Activated CD4-positive, alpha-beta T cell treated with anti-CD3 and anti-CD28 coated beads for 4 hours (primary cell): ENCODE results near the gene MYORG.
"Not testable (repeated sequence)": the region's sequence is repeated elsewhere in the genome, so short reads cannot be mapped to it uniquely, and the experiment has no call there.

Source experiments
- DNase-seq, 2 donors: peaks; one replicate each; pipeline ENCODE4 v3.0.0-alpha.2; 2020

MYORG gene

DNA sequence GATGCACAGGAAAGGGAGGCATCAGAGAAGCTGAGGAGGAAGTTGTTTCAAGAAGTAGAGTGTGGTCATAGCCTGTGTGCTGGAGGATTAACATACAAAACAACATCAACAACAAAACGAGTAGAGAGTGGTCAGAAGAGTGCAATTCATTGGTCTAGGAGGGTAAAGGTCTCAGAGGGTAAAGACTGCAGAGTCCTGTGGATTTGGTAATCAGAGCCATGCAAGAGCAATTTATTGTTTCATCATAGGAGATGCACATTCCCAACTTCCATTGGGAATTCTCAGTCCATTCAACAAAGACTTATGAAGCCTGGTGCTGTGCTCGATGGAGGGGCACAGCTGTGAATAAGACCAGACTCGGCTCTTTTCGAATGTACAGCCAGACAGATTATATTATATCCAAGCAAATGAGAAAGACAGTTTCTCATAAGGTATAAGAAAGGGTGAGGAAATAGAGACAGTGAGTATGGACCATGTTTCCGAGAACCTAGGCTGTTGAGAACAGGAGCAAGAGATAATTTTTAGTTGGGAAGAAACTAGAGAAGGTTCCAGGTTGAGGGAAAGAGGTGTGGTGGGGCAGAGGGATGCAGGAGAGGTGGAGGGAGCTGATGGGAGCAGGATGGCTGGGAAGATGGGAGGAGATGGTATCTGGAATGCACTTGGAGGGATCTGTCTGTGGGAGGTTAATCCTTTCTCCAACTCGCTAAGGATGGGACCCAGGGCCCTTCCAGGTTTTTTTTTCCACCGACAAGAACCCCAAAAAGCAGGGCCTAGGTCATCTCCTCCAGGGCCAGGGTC is 7.9 kb upstream of the MYORG start:
- DNase-seq: no peak

DNA sequence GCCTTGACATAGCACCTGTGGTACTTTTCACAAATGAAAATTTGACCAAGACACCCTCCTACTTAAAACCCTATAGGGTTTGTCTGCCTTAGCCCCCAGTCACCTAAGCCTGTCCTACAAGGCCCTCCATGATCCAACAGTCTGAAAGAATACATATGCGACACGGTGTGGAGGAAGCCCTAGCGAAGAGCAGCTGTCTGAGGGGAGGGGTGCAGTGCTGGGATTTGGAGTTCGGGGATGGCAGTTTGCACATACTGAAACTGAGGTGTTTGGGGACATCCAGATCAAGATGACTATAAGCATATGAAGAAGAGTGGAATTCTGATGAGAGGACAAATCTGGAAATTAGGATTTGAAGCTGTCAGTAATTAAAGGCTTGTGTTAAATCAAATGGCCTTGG is 7.2 kb upstream of the MYORG start:
- no peak for DNase-seq

DNA sequence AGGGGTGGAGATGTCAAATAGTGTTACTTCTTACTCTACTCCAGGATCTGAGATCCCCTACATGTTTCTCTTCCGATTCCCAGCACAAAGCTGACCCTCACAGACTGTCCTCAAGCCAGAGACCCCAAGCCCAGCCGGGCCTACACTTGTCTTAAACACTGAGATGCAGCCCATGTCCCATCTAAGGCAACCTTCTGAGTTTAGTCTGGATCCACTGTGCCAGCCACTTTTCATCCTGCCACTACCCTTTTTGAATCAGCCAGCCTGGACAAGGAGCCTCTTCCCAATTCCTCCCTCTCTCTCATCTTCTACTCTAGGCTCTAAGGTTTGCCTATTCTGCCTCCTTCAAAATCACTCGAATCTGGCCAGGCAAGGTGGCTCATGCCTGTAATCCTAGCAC is 6.2 kb upstream of the MYORG start:
- DNase-seq: no peak

DNA sequence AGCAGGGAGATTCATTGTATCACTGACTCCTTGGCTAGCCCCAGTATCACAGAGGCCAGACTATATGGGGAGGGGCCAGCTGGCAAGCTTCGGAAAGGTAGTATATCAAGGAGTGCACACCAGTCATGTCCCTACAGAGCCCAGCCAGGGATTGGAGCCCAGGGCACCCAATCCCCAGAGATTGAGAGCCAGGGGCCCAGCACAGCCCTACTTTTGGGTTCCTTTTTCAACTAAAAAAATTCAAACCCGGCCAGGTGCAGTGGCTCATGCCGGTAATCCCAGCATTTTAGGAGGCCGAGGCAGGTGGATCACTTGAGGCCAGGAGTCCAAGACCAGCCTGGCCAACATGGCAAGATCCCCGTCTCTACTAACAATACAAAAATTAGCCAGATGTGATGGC is 5.4 kb upstream of the MYORG start:
- DNase-seq: no peak

DNA sequence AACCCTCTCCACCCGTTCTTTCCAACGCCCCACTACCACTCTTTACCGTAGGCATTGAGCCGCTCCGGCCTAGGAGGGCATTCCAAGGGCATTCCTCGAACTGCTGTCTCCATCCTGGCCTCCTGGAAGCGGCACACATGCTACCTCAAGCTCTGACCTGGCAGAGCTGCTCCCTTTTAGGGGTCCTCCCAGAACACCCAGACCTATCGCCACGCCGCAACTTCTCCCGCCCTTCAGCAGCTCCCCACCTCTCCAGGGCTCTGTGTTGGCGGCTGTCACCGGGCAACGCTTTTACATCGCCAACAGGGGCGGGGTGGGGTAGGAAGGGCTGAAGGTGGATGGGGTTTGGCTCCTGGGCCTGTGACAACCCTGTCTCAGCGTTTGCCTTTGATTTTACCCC is 4.6 kb upstream of the MYORG start:
- no peak for DNase-seq

DNA sequence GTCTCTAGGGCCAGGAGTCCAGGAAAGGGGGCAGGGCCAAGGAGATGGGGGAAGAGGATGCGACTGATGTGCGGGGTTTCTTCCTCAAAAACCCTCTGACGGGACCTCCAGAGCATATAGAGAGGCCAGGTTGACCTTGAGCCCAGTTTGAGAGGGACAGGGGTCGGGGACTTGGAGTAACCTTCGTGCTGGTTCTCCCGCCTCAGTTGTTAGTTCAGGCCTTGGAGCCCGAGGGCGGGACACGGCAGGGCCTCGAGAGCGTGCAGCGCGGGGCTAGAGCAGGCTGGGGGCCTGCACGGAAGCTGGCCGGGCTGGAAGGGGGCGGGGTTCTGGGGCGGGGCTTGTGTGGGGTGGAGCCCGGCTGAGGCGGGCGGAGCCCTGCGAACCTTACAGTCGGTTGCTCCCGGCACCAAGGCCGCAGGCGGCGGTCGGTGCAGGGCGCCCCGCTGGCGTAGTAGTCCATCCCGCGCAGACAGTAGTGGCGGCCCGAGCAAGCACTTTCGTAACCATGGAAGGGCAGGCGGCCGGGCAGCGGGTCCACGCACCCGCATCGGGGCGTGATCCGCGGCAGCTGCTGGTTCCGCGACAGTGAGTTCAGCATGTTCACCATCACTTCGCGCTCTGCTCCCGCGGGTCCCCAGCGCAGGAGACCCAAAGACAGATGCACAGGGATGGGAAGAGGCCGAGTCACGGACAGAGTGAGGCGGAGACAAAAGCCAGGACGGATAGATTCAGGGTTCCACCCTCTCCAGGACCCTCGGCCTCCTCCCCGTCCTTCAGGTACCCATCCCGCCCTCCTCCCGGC is 4.0 kb upstream of the MYORG start:
- peak; percentile 74 to 75 for DNase-seq

DNA sequence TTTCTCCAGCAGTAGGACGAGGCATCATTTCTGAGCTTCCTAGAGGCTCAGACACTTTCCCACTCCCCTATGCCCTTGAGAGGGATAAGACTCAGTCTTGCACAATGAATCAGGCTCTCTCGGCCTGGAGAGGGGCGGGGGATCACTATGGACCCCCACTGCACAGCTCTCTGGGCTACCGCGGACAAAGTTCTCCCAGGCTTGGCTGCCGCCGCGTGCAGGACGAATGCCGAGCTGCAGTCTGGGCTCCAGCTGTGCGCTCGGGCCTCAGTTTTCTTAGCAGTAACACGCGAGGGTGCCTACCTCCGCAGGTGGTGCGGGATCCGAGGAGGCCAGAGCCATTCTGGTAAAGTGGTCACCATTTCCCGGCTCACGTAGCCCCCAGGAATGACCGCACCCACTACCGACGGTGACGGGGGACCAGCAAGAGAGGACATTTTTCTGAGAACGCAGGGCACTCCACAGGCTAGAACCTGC is 3.4 kb upstream of the MYORG start:
- no peak for DNase-seq

DNA sequence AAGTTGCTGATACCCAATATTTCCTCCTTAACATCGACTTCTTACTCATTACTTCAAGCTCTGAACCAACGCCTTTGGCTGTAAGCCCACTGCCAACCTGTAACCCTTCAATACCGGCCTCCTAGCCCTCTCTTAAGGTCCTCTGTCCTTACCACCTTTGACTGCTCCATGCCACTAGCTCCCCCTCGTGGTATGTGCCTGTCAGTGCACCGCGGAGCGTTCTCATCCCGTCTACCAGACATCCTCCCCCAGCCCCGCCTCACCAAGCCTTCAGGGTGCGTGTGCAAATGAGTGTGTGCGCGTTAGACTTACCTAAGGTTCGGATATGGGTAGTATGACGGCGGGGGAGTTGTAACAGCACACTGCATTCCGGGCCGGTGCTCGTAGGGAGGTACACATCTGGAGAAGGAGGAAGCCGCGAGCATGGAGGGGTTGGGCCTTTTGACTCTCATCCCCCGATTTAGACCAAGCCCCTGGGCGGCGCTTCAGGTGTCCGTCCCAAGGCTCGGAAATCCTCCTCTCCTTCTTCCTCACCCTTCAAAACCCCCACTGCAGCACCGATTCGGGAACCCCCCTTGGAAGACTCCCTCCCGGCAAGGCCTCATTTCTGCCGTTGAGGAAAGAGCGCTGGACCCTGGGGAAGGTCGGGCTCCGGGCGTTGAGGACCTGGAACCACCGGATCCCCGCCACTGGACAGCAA is 2.8 kb upstream of the MYORG start:
- DNase-seq: peak; percentile 86 to 94

DNA sequence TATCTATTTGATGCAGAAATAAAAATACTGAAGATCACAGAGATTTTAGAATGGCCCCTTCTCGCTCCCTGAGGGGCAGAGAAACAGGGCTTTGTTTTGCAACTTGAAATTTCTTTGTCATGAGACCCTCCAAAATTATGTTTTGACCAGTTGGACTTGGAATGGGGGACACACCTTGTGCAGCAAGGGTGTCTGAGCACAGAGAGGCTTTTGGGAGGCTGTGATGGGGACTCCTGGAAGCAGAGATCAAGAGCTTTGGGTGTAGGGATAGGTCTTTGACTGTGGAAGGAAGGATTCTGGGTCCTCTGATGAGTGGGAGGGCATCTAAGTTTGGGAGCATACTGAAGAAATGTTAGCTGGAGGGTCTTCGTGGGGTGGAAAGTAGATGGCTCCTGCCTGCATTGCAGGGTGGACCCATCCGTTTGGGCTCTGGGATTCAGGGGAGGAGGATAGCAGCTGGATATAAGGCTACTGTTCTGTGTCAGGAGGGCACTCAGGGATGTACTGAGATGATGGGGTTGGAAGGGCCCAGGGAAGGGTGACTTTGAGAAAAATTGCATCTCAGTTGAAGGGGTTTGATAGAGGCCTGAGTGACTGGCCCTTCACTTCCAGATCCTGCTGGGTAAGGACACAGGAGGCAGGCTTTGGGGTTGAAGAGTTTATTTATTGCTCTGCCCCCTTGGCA is 1.8 kb upstream of the MYORG start:
- no peak for DNase-seq

DNA sequence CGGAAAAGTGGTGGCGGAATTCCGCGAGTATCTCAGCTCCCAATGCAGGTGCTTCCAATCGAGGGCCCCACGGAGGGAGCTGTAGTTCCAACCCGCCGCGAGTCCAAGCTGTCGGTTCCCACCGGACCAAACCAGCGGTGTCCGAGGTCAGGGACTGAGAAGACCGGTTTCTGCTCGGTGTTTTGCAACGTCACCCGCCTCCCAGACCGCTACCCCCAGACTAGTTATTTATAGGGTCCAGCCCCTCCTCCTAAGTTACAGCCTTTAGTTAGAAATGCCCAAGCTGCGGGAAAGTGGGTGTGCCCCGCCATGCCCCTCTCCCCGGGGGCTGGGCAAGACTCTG is 677 bp upstream of the MYORG start:
- DNase-seq: no peak

DNA sequence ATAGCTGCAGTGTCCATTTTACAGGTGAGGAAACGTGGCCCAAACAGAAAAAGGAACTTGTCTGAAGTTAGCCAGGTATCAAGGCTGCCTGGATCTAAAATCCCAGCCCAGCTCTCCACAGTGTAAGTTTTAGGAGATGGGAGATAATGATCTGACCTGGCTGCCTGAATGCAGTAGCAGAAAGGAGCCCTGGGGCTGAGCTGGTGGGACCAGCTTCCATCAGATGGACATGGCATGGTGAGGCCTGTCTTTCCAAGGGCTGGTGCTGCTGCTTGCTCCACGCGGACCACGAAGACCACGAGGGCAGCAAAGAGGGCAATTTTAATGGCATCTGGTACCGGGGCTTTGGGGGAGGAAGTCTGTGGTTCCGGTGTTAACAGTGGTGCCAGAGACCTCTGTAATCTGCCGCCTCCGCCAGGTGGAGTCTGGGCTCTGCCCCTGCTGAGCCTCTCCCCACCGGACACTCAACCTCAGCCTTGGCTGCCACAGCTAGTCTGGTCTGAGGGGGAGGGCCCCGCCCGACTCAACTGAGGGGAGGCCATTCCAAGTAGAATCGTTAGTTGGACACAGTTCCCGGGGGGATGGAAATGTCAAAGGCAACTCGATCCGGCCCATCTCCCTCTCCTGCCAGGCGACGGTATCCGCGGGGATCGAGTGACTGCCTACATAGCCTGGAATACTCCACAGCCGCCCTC is 650 bp downstream of the MYORG start:
- DNase-seq: peak; percentile 36 to 37

DNA sequence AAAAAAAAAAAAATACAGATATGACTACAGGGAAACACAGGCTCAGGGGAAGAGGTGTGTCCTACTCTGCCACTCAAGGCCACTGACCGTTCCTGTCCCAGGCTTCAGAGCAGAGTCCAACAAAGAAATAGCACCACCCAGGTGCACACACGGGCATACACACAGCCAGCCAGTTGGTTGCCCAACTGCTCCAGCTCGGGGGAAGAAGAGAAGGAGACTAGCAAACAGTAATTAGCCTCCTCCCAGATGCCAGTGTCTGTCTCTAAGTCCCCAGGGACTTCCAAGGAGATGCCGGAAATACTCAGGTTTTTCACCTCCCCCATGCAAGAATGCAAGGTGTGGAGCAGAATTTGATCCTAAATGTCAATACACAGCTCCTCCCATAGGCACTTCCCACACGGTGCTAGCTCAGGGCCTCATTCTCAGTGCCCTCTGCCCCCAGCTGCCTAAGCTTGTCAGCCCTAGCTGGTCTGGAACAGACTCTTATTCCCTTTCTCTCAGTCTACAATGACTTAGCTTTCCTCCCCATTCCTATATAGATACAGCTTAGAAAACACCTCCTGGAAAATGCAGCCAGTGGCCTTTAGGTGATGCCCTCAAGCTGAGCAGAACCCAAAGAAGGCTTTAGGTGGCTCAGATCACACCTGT is 1.7 kb downstream of the MYORG start:
- no peak for DNase-seq

DNA sequence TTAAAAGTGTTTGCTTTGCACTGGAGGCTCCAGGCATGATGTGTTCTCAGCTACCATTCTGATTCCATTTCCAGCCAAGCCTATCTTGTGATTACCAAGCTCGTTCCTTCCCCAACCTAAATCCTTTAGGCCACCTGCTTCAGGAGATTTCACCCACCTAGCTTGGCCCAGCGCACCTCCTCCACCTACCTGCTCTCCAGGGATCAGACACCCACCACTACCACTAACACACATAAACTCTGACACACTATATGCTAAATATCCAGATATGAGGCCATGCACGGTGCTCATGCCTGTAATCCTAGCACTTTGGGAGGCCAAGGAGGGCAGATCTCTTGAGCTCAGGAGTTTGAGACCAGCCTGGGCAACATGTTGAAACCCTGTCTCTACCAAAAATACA is 2.4 kb downstream of the MYORG start:
- DNase-seq: no peak

DNA sequence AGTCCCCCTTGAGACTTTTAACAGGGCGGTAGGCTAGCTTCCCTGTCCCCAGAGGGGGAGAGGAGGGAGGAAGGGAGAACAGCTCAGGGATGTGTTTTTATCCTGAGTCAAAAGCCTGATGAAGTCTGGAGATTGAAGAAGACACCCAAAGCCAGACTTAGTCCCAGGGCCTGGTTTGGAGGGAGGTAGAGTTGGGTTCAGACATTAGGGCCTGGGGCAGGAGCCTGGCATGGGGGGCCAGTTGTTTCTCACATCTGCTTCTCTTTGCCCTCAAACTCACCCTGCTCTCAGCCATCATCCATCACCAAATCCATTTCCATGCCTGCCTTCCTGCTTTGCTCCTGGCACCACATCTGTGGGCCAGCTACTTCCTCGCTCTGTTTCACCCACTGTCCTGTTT is 2.9 kb downstream of the MYORG start:
- DNase-seq: no peak

DNA sequence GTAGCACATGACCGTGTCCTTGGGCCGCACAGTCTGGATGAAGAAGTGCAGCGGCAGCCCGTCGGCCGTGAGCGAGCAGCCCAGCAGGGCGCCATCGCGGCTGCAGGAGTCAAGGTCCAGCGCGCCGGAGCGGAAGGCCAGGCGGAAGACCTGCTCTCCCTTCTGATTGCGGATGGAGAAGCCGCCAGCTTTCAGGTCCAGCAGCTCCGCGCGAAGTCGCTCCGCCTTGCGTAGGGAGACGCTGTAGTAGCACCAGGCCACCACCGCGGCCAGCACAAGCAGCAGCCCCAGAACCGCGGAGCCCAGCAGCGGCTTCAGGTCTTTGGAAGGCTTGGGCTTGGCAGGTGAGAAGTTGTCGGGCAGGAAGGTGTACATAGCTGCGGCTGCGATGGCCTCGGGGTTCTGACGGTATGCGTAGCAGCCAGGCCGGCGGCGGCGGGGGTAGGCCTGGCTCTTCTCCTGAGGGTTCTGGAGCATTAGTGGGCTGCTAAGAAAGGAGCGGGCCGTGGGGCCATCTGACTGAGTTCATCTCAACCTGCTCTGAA is 4.2 kb downstream of the MYORG start:
- DNase-seq: no peak

DNA sequence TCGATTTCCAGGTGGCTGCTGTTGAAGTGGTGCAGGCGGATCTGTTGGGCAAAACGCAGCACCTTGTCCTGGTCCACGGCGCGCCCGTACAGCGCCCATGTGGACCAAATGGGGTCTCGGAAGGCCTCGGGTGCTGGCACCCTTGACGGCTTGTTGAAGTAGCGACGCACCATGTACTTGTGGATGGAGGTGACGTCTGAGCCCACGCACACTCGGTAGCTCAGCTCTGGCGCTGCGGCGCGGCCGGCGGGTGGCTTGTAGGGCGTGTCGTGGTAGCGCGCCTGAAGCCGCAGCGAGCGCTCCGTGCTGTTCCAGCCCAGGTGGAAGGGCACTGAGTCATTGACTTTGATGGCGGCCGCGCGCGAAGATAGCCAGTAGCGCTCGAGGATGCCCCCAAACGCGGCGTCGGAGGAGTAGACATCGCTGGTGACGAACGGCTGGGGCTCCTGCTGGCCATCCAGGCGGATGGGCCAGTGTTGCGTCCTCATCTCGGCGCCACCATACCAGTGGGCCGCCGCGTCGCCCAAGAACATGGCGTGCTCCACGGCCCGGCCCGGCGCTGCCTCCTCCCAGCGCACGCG is 4.7 kb downstream of the MYORG start:
- DNase-seq: no peak

DNA sequence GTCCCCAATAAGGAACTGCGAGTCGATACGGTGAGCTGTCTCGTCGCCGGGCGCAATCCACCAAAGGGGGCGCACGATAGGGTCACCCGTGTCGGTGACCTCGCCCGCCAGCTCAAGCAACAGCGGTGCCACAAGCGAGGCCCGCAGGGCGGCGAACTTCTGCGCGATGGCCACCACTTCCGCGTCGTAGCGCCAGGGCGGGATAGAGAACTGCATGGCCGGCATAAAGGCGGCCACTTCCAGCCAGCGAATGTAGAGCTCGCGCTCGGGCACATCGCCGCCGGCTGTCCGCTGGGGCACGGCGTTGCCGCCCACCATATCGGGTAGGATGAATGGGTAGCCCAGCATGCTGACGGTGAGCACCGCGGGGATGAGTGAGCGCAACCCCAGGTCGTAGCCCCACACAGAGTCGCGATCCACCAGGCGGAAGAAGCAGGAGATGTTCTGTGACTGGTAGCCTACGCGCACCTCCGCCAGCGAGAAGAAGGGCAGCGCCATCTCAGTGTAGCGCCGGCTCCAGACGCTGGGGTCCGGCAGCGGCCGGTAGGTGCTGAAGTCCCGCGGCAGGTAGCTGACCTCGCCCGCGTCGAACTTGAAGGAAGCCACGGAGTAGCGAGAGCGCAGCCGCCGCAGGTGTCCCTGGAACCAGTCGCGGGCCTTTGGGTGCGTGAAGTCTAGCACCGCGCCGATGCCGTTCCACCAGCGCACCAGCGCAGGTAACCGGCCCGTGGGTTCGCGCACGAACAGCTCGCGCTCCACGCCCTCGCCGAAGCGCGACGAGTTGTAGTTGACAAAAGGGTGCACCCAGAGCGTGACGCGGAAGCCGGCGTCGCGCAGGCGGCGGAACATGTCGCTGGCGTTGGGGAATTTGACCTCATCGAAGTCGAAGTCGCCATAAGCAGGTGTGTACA is 5.5 kb downstream of the MYORG start:
- peak; percentile 16 to 22 for DNase-seq

DNA sequence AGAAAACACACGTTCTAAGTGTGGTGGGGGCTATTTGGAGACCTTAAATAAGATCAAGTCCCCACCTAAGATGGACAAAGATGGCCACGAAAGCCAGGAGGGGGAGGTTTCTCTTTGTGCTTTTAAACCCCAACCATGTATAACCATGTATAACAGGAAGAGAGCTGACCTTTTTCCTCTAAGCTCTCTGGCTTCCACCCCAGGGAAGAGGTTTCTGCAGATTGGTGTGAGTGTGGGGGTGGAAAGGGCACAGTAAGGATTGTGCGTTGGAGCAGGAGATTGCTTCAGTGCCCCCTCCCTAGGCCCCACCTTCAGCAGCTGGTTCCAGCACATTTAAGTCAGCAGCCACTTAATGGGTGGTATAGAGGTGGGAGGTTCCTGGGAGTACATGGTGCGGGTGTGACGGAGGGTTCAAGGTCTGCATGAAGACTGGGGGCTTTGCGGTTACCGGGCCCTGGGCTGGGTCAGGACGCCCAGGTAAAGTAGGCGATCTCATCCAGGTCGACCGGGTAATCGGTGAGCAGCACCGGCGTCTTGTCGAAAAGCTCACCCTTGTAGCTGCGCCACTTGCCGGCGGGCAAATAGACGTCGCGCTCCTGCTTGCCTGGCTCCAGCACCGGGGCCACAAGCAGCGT is 6.2 kb downstream of the MYORG start:
- no peak for DNase-seq

DNA sequence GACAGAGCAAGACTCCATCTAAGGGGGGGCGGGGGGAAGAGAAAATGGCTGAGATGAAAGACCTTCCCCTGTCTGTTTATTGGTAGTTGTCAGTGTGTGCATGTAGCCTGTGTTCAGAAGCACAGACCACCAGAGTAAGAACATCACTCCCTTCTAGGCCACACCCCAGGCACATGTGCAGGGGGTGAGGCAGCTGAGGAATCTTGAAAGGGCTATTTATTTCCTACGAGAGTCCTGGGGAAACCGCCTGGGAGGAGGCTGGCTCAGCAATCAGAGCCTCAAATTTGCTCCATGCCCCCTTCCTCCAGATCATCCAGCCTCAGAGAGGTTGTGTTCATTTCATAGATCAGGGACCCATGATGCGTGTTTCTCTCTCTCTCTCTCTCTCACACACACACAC is 7.1 kb downstream of the MYORG start:
- DNase-seq: no peak

DNA sequence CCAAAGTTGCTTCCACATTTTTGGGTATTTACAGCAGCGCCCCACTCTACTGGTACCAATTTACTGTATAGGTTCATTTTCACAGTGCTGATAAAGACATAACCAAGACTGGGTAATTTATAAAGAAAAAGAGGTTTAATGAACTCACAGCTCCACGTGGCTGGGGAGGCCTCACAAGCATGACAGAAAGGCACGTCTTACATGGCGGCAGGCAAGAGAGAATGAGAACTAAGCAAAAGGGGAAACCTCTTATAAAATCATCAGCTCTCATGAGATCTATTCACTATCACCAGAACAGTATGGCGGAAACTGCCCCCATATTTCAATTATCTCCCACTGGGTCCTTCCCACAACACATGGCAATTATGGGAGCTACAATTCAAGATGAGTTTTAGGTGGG is 7.9 kb downstream of the MYORG start:
- DNase-seq: not testable (repeated sequence)
